Measurements from ENCODE around the gene MYD88.

The MYD88 gene

DNA sequence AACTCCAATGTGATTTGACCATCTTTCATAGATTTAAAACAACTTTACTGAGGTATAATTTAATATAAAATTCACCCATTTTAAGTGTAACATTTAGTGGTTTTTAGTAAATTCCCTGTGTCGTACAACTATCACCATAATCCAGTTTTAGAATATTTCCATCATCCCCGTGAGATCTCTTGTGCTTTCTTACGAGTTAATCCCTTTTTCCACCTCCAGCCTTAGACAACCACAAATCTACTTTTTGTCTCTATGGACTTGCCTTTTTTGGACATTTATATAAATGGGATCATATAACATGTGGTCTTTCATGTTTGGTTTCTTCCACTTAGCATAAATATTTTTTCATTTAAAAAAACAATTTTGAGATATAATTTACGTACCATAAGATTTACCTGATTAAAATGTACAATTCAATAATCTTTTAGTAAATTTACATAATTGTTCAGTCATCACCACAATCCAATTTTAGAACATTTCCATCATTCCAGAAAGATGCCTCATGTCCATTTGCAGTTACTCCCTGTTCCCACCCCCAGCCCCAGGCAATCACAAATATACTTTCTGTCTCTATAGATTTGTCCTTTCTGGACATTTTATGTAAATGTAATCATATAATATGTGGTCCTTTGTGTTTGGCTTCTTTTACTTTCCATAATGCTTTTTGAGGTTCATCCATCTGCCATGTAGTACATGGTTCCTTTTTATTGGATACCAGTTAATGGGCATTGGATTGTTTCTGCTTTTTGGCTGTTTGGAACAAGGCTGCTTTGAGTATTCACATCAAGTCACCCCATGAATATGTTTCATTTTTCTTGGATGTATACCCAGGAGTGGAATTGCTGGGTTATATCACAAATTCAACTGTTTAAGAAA lies 29.9 kb downstream of the MYD88 start:
- no peak for FAIRE-seq

DNA sequence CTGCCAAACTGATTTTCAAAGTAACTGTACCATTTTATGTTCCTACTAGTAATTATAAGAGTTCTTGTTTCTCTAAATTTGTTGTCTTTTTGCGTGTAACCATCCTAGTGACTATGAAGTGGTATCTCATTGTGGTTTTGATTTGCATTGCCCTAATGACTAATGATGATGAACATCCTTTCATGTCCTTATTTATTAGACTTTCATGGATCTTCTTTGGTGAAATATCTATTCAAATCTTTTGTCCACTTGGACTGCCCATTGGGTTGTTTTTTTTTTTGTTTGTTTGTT lies 30.5 kb downstream of the MYD88 start:
- FAIRE-seq, result no peak

DNA sequence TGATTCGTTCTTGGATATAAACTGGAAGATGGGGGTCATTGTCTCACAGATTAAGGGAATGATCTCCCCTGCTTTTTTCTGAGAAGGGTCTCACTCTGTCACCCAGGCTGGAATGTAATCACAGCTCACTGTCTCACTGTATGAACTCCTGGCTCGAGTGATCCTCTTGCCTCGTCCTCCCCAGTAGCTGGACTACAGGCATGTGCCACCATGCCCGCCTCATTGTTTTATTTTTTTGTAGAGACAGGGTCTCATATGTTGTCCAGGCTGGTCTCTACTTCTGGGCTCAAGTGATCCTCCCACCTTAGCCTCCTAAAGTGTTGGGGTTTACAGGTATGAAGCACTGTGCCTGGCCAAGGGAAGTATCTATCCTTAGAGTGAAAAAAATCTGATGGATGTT lies 32.3 kb downstream of the MYD88 start:
- FAIRE-seq, result no peak

DNA sequence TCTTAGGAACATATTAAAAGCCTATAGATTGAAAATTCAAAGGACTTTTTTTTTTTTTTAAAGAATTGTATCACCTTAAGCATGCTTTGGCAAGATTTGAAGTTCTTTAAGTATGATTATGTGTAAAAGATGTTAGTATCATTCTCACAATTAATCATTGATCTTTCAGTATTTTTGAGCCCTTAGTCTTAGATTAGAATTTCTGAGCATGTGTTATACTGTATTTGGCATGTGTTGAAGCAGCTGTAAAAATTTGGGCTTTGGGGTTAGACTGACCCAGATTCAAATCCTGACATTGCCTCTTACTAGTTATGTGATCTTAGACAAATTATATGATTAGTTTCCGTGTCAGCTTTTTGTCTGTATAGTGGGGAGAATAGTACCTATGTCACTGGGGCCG lies 33.2 kb downstream of the MYD88 start:
- FAIRE-seq, result no peak

DNA sequence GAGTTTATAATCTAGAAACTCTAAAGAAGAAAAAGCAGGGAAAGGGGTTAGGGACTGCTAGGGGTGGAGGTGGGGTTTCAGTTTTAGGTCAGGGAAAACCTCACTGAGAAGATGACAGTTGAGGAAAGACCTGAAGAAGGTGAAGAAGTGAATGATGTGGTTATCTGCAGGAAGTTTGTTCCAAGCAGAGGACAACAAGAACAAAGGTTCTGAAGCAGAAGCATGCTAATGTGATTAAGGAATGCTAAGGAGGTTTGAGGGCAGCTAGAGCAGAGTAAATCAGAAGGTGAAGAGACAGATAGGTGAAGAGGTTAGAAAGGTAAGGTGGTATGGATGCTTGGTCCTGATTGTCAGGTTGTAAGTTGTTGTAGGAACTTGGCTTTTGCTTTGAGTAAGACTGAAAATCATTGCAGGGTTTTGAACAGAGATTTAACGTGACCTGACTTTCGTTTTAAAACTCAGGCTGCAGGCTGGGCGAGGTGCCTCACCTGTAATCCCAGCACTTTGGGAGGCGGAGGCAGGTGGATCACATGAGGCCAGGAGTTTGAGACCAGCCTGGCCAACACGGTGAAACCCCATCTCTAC lies 35.5 kb downstream of the MYD88 start:
- FAIRE-seq, result no peak

DNA sequence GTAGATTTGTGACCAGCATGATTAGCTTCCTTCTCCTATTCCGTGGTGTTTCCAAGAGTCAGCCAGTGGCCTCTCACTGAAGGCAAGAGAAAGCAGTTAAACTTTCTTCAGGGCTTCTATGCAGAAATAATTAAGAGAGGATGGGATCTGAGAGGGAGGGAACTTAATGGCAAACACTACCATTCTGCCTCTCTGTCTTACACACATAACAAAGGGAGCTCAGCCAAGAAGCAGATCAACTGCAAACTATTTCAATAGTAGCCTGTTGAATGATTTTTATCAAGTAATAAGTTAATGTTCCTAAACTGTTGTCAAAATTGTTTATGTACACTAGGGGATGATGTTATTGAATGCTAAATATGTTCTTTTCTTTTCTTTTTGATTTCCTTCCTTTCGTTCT lies 38.7 kb downstream of the MYD88 start:
- no peak for FAIRE-seq

DNA sequence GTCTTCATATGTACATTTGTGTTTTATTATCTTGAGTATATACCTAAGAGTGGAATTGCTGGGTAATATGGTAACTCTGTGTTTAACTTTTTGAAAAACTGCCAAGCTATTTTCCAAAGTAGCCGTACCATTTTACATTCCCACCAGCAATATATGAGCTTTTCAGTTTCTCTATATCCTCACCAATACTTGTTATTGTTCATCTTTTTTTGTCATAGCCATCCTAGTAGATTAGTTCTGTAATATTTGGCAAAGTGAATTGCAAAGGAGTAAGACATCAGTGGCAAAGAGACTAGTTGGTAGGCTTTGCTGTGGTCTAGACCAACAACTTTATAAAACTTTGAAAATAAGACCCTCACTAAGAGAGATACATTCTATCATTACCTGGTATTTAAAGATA lies 48.3 kb downstream of the MYD88 start:
- FAIRE-seq, result no peak

DNA sequence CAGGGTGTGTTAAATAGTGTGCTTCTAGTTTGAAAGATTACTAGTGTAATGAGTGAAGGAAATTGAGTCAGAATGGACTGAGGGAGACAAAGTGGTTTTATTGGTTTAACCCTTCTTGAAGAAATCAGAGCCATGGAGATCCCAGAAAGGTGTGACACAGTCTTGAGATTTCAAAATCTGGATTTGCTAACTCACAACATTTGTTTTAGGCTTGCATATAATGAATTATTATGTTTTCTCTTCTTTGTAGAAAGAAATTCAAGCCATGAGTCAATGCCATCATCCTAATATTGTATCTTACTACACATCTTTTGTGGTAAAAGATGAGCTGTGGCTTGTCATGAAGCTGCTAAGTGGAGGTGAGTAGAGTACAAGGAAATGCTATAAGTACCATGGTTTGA lies 52.0 kb downstream of the MYD88 start:
- peak; percentile 36 for FAIRE-seq
